ENCODE measurements around the gene FGD5. TPM values are rescaled to one million over a fixed set of nuclear protein-coding genes. Genes with fewer than 3 reads are reported as not detected.

Gene FGD5
- total and polyA plus RNA-seq, 2 donors (not counting 1 experiment from before 2014, with no cell fraction given), result not detected

DNA sequence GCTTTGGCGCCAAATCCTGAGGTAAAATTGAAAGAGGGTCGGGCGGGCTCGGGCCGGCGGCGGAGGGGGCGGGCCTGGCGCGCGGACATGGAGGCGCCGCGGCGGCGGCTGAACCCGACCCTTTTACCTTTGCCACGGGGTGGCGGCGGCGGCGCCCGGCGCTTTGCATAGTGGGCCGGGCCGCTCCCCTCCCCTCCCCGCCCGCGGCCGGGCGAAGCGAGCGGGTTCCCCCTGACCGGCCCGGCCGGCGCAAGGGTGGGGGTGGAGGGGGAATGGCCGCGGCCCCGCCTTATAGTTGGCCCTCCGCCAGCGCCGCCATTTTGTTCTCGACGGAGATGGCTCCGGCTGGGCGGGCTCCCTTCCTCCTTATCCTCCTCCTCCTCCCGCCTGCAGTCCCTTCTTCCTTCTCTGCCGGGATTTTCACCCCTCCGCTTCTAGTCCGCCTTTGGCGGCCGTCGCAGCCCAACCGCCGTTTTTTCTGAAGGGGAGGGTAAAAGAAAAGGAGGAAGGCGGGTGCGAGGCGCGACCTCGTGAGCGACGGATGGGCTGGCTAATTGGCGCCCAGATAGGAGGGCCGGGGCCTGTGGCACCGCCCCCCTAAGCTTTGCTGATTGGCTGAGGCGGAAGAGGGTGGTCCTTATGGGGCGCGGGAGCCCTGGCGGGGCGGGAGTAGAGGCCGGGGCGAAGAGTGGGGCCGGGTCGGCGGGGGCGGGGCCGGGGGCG lies 129.3 kb downstream of the FGD5 start:
- Histone ChIP-seq H3K4me2 (replicated peaks; ENCODE audit: low read depth, low read length, poor library complexity, severe bottlenecking) (peak overlapping the region; percentile 96), H3K9me3 (ENCODE audit: control extremely low read depth in 1 of 3, control insufficient read depth in 2 of 3, insufficient read depth in 1 of 3, low read length in 2 of 3) (no peaks in the 10 kb centered on the region), H3K27me3 (replicated peaks in 1 of 4; ENCODE audit: control extremely low read depth in 1 of 4, control insufficient read depth in 3 of 4, insufficient read depth in 4 of 4, low read length in 3 of 4) (no peaks in the 10 kb centered on the region), H4K20me1 (ENCODE audit: control insufficient read depth, insufficient read depth, low read length, poor library complexity, severe bottlenecking) (peaks cover 24% of the 10 kb centered on the region), H3K4me3 (ENCODE audit: control extremely low read depth in 1 of 5, extremely low read depth in 1 of 5, insufficient read depth in 1 of 5, low read depth in 2 of 5, low read length in 4 of 5) (peak overlapping the region; percentile 30 to 100 (median 94)), H2AFZ (ENCODE audit: insufficient read depth, low read depth, low read length, poor library complexity, severe bottlenecking) (peak overlapping the region; percentile 90), H3K79me2 (ENCODE audit: control insufficient read depth, insufficient read depth, low read length) (peaks cover 85% of the 10 kb centered on the region), H3K9ac (ENCODE audit: low read length) (peak overlapping the region; percentile 98), H3K4me1 (ENCODE audit: control insufficient read depth in 2 of 2, insufficient read depth in 2 of 2, low read length in 2 of 2) (peaks cover 25 to 29% of the 10 kb centered on the region in 2 donors), H3K27ac (ENCODE audit: low read length in 2 of 2) (peak overlapping the region; percentile 98 to 99), H3K36me3 (replicated peaks in 1 of 2; ENCODE audit: control extremely low read depth in 1 of 2, control insufficient read depth in 1 of 2, extremely low read depth in 1 of 2, insufficient read depth in 2 of 2, low read length in 1 of 2) (peaks cover 7 to 21% of the 10 kb centered on the region in 2 experiments)
- intact Hi-C loops (cut with micrococcal nuclease), result loop anchor here (1.0 to 5.0 kb wide), 9 partner anchors 23 to 1836 kb away; partner anchors contain the start of genes CAPN7, DPH3, LSM3 and MRPS25
- ATAC-seq (ENCODE audit: low read depth) (peak; percentile 86), DNase-seq (peak; percentile 98)
- Mint-ChIP-seq H3K4me3 (peak overlapping the region; percentile 99), H3K9me3 (ENCODE audit: insufficient read depth) (no peaks in the 10 kb centered on the region), H3K27ac (peak overlapping the region; percentile 100), H3K4me1 (peaks cover 48% of the 10 kb centered on the region), H3K27me3 (no peaks in the 10 kb centered on the region)
- ChIA-PET CTCF (interaction anchor here (0.8 to 3.2 kb wide), 3 partner anchors 22 to 32 kb away, joined by 3 to 12 read pairs (median 9); no protein-coding TSS in a partner anchor), POLR2A (interaction anchor here (0.6 to 1.6 kb wide), 8 partner anchors 33 to 1839 kb away, joined by 3 to 13 read pairs (median 6); partner anchors contain the start of genes CCDC174, MRPS25 and RBSN)
- under 1% methylated on average over 55 of the region's 79 CpGs for WGBS (ENCODE audit: insufficient coverage)
- TF ChIP-seq EZH2 (IDR thresholded peaks at IDR 0.05; ENCODE audit: borderline replicate concordance, insufficient read depth, low read depth, low read length, poor library complexity, severe bottlenecking), result no peak
- TF ChIP-seq, protein P1, sequence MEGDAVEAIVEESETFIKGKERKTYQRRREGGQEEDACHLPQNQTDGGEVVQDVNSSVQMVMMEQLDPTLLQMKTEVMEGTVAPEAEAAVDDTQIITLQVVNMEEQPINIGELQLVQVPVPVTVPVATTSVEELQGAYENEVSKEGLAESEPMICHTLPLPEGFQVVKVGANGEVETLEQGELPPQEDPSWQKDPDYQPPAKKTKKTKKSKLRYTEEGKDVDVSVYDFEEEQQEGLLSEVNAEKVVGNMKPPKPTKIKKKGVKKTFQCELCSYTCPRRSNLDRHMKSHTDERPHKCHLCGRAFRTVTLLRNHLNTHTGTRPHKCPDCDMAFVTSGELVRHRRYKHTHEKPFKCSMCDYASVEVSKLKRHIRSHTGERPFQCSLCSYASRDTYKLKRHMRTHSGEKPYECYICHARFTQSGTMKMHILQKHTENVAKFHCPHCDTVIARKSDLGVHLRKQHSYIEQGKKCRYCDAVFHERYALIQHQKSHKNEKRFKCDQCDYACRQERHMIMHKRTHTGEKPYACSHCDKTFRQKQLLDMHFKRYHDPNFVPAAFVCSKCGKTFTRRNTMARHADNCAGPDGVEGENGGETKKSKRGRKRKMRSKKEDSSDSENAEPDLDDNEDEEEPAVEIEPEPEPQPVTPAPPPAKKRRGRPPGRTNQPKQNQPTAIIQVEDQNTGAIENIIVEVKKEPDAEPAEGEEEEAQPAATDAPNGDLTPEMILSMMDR (IDR thresholded peaks at IDR 0.05), result no peak
